SW480 (cell line): ENCODE measurements around the gene SYTL1.

ENCODE experiments used
- DNase-seq: peaks from one replicate; pipeline ENCODE4 v3.0.0-alpha.2; 2016; ENCODE audit warnings: low spot score

The SYTL1 gene

GRCh38 chr1:27341525-27342252, at the start of gene SYTL1:
Gene SYTL1, plus strand, starts transcription at chr1:27342022. Its CDS starts 3,313 bp downstream, at chr1:27345335.
- peak; percentile 84 for DNase-seq

GRCh38 chr1:27292106-27292505, 49.7 kb upstream of the SYTL1 start:
- DNase-seq, result no peak

- no peak for DNase-seq
Measured at GRCh38 chr1:27293915-27294314, 47.9 kb upstream of the SYTL1 start.

GRCh38 chr1:27296773-27297291, 45.0 kb upstream of the SYTL1 start:
- peak; percentile 33 for DNase-seq

GRCh38 chr1:27297903-27298302, 43.9 kb upstream of the SYTL1 start:
- no peak for DNase-seq

- DNase-seq, result no peak
Measured at GRCh38 chr1:27298632-27299384, 43.0 kb upstream of the SYTL1 start.

GRCh38 chr1:27299385-27300271, 42.2 kb upstream of the SYTL1 start:
- DNase-seq, result no peak

GRCh38 chr1:27300341-27301051, 41.3 kb upstream of the SYTL1 start:
- peak; percentile 67 for DNase-seq

GRCh38 chr1:27301052-27301422, 40.8 kb upstream of the SYTL1 start:
- DNase-seq, result no peak

- DNase-seq, result no peak
Measured at GRCh38 chr1:27301582-27302199, 40.1 kb upstream of the SYTL1 start.

GRCh38 chr1:27302612-27303011, 39.2 kb upstream of the SYTL1 start:
- no peak for DNase-seq

GRCh38 chr1:27303509-27303908, 38.3 kb upstream of the SYTL1 start:
- no peak for DNase-seq

- no peak for DNase-seq
Measured at GRCh38 chr1:27306071-27306470, 35.8 kb upstream of the SYTL1 start.

GRCh38 chr1:27306892-27307761, 34.7 kb upstream of the SYTL1 start:
- no peak for DNase-seq

- DNase-seq, result no peak
Measured at GRCh38 chr1:27307874-27308598, 33.8 kb upstream of the SYTL1 start.

GRCh38 chr1:27314169-27314568, 27.7 kb upstream of the SYTL1 start:
- DNase-seq, result no peak

- no peak for DNase-seq
Measured at GRCh38 chr1:27314737-27315136, 27.1 kb upstream of the SYTL1 start.

GRCh38 chr1:27316860-27317259, 25.0 kb upstream of the SYTL1 start:
- DNase-seq, result no peak

GRCh38 chr1:27318136-27318535, 23.7 kb upstream of the SYTL1 start:
- no peak for DNase-seq

- no peak for DNase-seq
Measured at GRCh38 chr1:27318596-27318995, 23.2 kb upstream of the SYTL1 start.
